ENCODE measurements around the gene HAPLN1.

Gene HAPLN1

GRCh38 chr5:83715236-83716065, 5.2 kb downstream of the HAPLN1 start:
- no peak for DNase-seq

GRCh38 chr5:83714810-83715209, 5.8 kb downstream of the HAPLN1 start:
- DNase-seq, result no peak

- DNase-seq, result peak; percentile 58 to 71 (median 64)
Observed at GRCh38 chr5:83711982-83712601, 8.6 kb downstream of the HAPLN1 start.

GRCh38 chr5:83709973-83710372, 10.7 kb downstream of the HAPLN1 start:
- no peak for DNase-seq

GRCh38 chr5:83708170-83708569, 12.5 kb downstream of the HAPLN1 start:
- no peak for DNase-seq

GRCh38 chr5:83703059-83703458, 17.6 kb downstream of the HAPLN1 start:
- no peak for DNase-seq

GRCh38 chr5:83701886-83702285, 18.8 kb downstream of the HAPLN1 start:
- no peak for DNase-seq

- DNase-seq, result no peak
Observed at GRCh38 chr5:83689881-83690280, 30.8 kb downstream of the HAPLN1 start.

GRCh38 chr5:83688281-83688680, 32.4 kb downstream of the HAPLN1 start:
- DNase-seq, result no peak

- DNase-seq, result no peak
Observed at GRCh38 chr5:83687124-83687619, 33.5 kb downstream of the HAPLN1 start.

- DNase-seq, result no peak
Observed at GRCh38 chr5:83686251-83686650, 34.4 kb downstream of the HAPLN1 start.

GRCh38 chr5:83683836-83684235, 36.8 kb downstream of the HAPLN1 start:
- no peak for DNase-seq

- DNase-seq, result peak in 3 of 4 experiments; percentile 3 to 5 (median 5)
Observed at GRCh38 chr5:83672646-83673045, 48.0 kb downstream of the HAPLN1 start.

GRCh38 chr5:83672158-83672557, 48.5 kb downstream of the HAPLN1 start:
- no peak for DNase-seq

- no peak for DNase-seq
Observed at GRCh38 chr5:83665631-83666030, 55.0 kb downstream of the HAPLN1 start.

GRCh38 chr5:83662558-83662957, 58.1 kb downstream of the HAPLN1 start:
- DNase-seq, result no peak

- DNase-seq, result no peak
Observed at GRCh38 chr5:83657807-83658525, 62.7 kb downstream of the HAPLN1 start.

GRCh38 chr5:83654427-83654994, 66.1 kb downstream of the HAPLN1 start:
- no peak for DNase-seq

- DNase-seq, result no peak
Observed at GRCh38 chr5:83653669-83654068, 67.0 kb downstream of the HAPLN1 start.

- DNase-seq, result no peak
Observed at GRCh38 chr5:83645936-83646335, 74.7 kb downstream of the HAPLN1 start.

- no peak for DNase-seq
Observed at GRCh38 chr5:83644301-83644700, 76.4 kb downstream of the HAPLN1 start.

- no peak for DNase-seq
Observed at GRCh38 chr5:83641946-83642345, 78.7 kb downstream of the HAPLN1 start.

GRCh38 chr5:83639911-83640310, 80.7 kb downstream of the HAPLN1 start:
- DNase-seq, result no peak

All from suppressor macrophage (primary cell).